Lower lobe of right lung (tissue), 2 donors: ENCODE data around the gene MEGF11. TPM values are rescaled to one million over a fixed set of nuclear protein-coding genes. Genes with fewer than 3 reads are reported as not detected.

Experiments used
- ATAC-seq, 2 donors: fragments of 200-7000 bp; cut with Tn5 transposase; one replicate each; pipeline ENCODE4 v1.9.1; 2020 to 2022; ENCODE audit warnings: mild to moderate bottlenecking in 2 of 2, moderate library complexity in 2 of 2
- DNase-seq: peaks from one replicate; pipeline ENCODE4 v3.0.0-alpha.2; 2020
- H3K27ac ChIP-seq: fragments of 200-600 bp; one replicate; pipeline ENCODE4 v1.8.0; 2022
- H3K27me3 ChIP-seq: fragments of 200-600 bp; one replicate; pipeline ENCODE4 v1.8.0; 2022; ENCODE audit warnings: low read depth
- H3K36me3 ChIP-seq: fragments of 200-600 bp; one replicate; pipeline ENCODE4 v1.8.0; 2022; ENCODE audit warnings: mild to moderate bottlenecking
- H3K4me1 ChIP-seq: fragments of 200-600 bp; one replicate; pipeline ENCODE4 v1.8.0; 2022
- H3K4me3 ChIP-seq: fragments of 200-600 bp; one replicate; pipeline ENCODE4 v1.8.0; 2022; ENCODE audit warnings: mild to moderate bottlenecking
- H3K9me3 ChIP-seq: fragments of 200-600 bp; one replicate; pipeline ENCODE4 v1.8.0; 2022
- intact Hi-C: fragments of 100-400 bp; cut with DNase I; formaldehyde crosslinking; loops from one replicate; pipeline ENCODE4 v1.11.0; 2022
- microRNA-seq: library from miRNA; unstranded; fragments of <30 nt; microRNA quantifications from one replicate; pipeline ENCODE4 v1.2.0, GENCODE V29; 2020; ENCODE audit warnings: borderline number of aligned reads
- total RNA-seq: library from RNA; stranded (reverse); fragmentation: NEBNext Ultra II Directional; extraction: Animal tissue kit (Norgen Biotek cat#: 25700); gene quantifications from one replicate; pipeline ENCODE4 v1.2.1, GENCODE V29; 2021
- TF ChIP-seq, protein P1 (sequence below): fragments of 200-600 bp; IDR thresholded peaks from one replicate; pipeline ENCODE4 v1.8.0; 2022; ENCODE audit warnings: antibody characterized with exemption, mild to moderate bottlenecking
- donor health status: DM: no; HTN: yes; CAD: no; lungs with severe emphysema.

Gene MEGF11
- total RNA-seq, 1 donor from 2014 or later, result not detected

DNA sequence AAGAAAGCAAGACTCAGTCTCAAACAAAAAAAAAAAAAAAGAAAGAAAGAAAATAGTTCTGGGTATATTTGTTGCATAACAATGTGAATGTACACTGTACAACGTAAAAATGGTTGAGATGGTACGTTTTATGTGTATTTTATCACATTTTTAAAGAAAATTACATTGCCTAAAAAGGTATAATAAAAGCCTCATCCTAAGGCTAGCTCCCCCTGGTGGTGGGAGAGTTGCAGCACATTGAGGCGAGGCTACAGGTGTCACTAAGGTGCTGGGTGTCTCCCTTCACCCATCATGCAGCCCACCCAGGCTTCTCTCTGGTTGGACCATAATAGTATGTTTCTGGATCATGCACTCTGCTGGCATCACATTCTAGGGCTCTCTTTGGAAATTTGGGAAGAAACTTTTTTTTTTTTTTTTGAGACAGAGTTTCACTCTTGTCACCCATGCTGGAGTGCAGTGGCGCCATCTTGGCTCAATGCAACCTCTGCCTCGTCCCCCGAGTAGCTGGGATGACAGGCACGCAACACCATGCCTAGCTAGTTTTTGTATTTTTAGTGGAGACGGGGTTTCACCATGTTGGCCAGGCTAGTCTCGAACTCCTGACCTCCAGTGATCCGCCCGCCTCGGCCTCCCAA lies 396.6 kb downstream of the MEGF11 start:
- H3K9me3 ChIP-seq, result no peaks in the 10 kb centered on the region
- no peaks in the 10 kb centered on the region for H3K36me3 ChIP-seq
- H3K27ac ChIP-seq, result no peak overlapping the region
- TF ChIP-seq, protein P1, sequence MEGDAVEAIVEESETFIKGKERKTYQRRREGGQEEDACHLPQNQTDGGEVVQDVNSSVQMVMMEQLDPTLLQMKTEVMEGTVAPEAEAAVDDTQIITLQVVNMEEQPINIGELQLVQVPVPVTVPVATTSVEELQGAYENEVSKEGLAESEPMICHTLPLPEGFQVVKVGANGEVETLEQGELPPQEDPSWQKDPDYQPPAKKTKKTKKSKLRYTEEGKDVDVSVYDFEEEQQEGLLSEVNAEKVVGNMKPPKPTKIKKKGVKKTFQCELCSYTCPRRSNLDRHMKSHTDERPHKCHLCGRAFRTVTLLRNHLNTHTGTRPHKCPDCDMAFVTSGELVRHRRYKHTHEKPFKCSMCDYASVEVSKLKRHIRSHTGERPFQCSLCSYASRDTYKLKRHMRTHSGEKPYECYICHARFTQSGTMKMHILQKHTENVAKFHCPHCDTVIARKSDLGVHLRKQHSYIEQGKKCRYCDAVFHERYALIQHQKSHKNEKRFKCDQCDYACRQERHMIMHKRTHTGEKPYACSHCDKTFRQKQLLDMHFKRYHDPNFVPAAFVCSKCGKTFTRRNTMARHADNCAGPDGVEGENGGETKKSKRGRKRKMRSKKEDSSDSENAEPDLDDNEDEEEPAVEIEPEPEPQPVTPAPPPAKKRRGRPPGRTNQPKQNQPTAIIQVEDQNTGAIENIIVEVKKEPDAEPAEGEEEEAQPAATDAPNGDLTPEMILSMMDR, result peak; percentile 90
- no peaks in the 10 kb centered on the region for H3K27me3 ChIP-seq
- DNase-seq (peak; percentile 84), ATAC-seq (peak; percentile 81 to 82)
- no peak overlapping the region for H3K4me3 ChIP-seq
- intact Hi-C loops, result no loop called here
- no peaks in the 10 kb centered on the region for H3K4me1 ChIP-seq

DNA sequence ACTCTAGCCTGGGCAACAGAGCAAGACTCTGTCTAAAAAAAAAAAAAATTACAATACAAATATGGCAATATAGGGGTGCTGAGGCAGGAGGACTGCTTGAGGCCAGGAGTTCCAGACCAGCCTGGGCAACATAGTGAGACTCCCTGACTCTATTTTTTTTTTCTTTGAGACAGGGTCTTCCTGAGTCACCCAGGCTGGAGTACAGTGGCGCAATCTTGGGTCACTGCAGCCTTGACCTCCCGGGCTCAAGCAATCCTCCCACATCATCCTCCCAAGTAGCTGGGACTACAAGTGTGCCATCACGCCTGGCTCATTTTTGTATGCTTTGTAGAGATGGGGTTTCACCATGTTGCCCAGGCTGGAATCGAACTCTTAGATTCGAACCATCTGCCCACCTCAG lies 401.6 kb downstream of the MEGF11 start:
- TF ChIP-seq, protein P1, result no peak
- intact Hi-C loops, result no loop called here
- Histone ChIP-seq H3K27me3 (no peaks in the 10 kb centered on the region), H3K27ac (no peak overlapping the region), H3K36me3 (no peaks in the 10 kb centered on the region), H3K4me3 (no peak overlapping the region), H3K9me3 (no peaks in the 10 kb centered on the region), H3K4me1 (no peaks in the 10 kb centered on the region)
- ATAC-seq (no peak), DNase-seq (no peak)

DNA sequence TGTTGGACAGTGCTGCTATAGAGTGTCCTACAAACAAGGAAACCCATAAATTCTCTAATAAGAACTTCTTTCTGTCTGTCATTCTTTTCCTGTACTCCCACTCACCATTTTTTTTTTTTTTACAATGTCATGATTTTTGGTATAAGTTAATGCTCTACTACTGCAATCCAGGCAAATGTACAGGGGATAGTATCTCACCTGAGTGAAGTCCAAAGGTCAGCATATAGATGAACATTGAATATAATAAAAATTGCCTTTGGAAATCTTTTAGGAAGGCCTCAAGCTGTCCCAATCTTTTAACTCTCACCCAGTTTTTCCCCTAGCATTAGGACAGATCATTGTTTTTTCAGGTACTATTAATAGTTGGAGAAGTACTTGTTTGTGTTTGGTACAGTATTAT lies 405.6 kb downstream of the MEGF11 start:
- DNase-seq, result no peak
- TF ChIP-seq, protein P1, result no peak
- no peaks in the 10 kb centered on the region for H3K4me1 ChIP-seq
- ATAC-seq, result no peak
- H3K27me3 ChIP-seq, result no peaks in the 10 kb centered on the region
- no peaks in the 10 kb centered on the region for H3K36me3 ChIP-seq
- no peak overlapping the region for H3K27ac ChIP-seq
- intact Hi-C loops, result no loop called here
- no peak overlapping the region for H3K4me3 ChIP-seq
- H3K9me3 ChIP-seq, result no peaks in the 10 kb centered on the region

DNA sequence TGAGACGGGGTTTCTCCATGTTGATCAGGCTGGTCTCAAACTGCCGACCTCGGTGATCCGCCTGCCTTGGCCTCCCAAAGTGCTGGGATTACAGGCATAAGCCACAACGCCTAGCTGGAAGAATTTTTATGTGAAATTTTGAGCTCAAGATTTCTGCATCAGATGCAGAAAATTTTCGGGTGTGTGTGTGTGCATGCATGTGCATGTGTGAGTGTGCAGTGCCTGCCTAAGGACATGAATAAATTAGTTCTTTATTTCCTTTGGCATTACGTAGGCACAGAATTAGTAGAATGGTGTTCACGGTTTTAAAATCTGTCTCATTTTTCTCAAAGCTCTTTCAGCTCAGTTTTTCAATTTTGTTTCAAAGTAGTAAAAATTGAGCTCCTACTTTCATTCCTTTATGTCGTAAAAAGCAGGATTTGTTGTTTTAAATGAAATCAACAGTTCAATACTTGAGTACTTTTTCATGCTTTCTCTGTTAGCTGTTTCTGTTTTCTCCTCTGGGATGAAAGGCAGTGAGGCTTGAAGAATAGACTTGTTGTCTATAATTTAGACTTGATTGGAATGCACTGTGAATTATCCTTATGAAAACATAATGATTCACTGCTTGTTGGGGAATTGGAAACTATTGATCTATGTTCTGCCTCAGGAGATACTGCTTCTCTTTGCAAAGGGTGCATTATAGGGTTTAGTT lies 407.6 kb downstream of the MEGF11 start:
- no peaks in the 10 kb centered on the region for H3K36me3 ChIP-seq
- intact Hi-C loops, result no loop called here
- no peak overlapping the region for H3K4me3 ChIP-seq
- peaks cover 13% of the 10 kb centered on the region for H3K4me1 ChIP-seq
- ATAC-seq (no peak), DNase-seq (no peak)
- no peaks in the 10 kb centered on the region for H3K9me3 ChIP-seq
- no peaks in the 10 kb centered on the region for H3K27me3 ChIP-seq
- TF ChIP-seq, protein P1, result no peak
- no peak overlapping the region for H3K27ac ChIP-seq

Small RNAs within 50 kb of the gene (microRNA-seq; reads per million reads assigned to microRNA genes)
- not detected for gene MIR4311

Other genes starting within 250 kb of the MEGF11 start
- gene DIS3L, start 39.8 kb upstream of the MEGF11 start, total RNA-seq, result 29.2 TPM
- gene TIPIN, start 102.9 kb upstream of the MEGF11 start, total RNA-seq, result 6.9 TPM
- gene MAP2K1, start 133.2 kb upstream of the MEGF11 start, total RNA-seq, result 53.6 TPM
- 26.1 TPM for gene SNAPC5, start 244.0 kb upstream of the MEGF11 start, total RNA-seq